Raji (cell line): ENCODE data around the gene HOXB13.

Experiments used
- POLR2A ChIP-seq: IDR thresholded peaks from 2 replicates; pipeline ENCODE4 v1.6.1; 2011; ENCODE audit warnings: low read depth, low read length, control low read depth; ENCODE audit not compliant: insufficient read depth

HOXB13 gene

GRCh38 chr17:48715496-48716399 is 12.8 kb downstream of the HOXB13 start:
- TF ChIP-seq POLR2A = no peak

- TF ChIP-seq POLR2A = no peak
Observed at GRCh38 chr17:48711128-48711527, 17.4 kb downstream of the HOXB13 start.

- no peak for TF ChIP-seq POLR2A
Observed at GRCh38 chr17:48704361-48705248, 23.9 kb downstream of the HOXB13 start.

- TF ChIP-seq POLR2A = no peak
Observed at GRCh38 chr17:48701864-48702532, 26.6 kb downstream of the HOXB13 start.

- no peak for TF ChIP-seq POLR2A
Observed at GRCh38 chr17:48693178-48693577, 35.4 kb downstream of the HOXB13 start.

GRCh38 chr17:48692049-48692448 is 36.5 kb downstream of the HOXB13 start:
- no peak for TF ChIP-seq POLR2A

GRCh38 chr17:48690655-48691054 is 37.9 kb downstream of the HOXB13 start:
- TF ChIP-seq POLR2A = no peak

GRCh38 chr17:48681609-48682008 is 46.9 kb downstream of the HOXB13 start:
- no peak for TF ChIP-seq POLR2A

- no peak for TF ChIP-seq POLR2A
Observed at GRCh38 chr17:48679385-48680096, 49.0 kb downstream of the HOXB13 start.

GRCh38 chr17:48678141-48678971 is 50.2 kb downstream of the HOXB13 start:
- no peak for TF ChIP-seq POLR2A

GRCh38 chr17:48676963-48677558 is 51.5 kb downstream of the HOXB13 start:
- no peak for TF ChIP-seq POLR2A
